ENCODE measurements around the gene USP8. TPM values are rescaled to one million over a fixed set of nuclear protein-coding genes. Genes with fewer than 3 reads are reported as not detected.

USP8 gene
- total and polyA plus RNA-seq, 10 of the 15 experiments (the other 5 are each of a cell fraction or from before 2014, with no cell fraction given), result 25.2 to 51.7 (median 36.1) TPM

DNA sequence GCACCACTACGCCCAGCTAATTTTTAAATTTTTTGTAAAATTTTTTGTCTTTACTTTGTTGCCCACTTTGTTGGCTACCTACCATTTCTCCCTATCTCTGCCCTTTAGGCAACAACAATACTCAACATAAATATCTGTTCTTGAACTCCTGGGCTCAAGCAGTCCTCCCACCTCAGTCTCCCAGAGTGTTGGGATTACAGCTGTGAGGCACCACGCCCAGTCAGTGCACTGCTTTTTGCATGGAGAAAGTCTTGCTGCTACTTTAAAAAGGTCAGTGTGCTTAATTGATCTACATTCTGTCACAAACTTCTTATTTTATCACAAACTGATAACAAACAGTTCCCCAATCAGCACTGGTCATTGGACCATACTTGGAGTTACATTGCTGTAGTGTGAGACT lies 8.0 kb downstream of the USP8 start:
- DNase-seq (ENCODE audit: low read depth, low spot score) (no peak), ATAC-seq (no peak), FAIRE-seq (no peak)
- Histone ChIP-seq H3K9me3 (replicated peaks; ENCODE audit: control insufficient read depth, insufficient read depth, low read length) (no peaks in the 10 kb centered on the region), H3K27ac (ENCODE audit: control insufficient read depth, insufficient read depth) (no peak overlapping the region), H3K27me3 (replicated peaks in 1 of 2; ENCODE audit: control insufficient read depth in 2 of 2, insufficient read depth in 2 of 2, low read length in 1 of 2) (no peaks in the 10 kb centered on the region), H4K20me1 (ENCODE audit: control insufficient read depth, insufficient read depth) (no peaks in the 10 kb centered on the region), H3K36me3 (ENCODE audit: control insufficient read depth in 2 of 2, insufficient read depth in 2 of 2, low read length in 1 of 2) (no peaks in the 10 kb centered on the region), H2AFZ (ENCODE audit: control insufficient read depth, low read depth, low read length) (no peak overlapping the region), H3K4me1 (ENCODE audit: control insufficient read depth, insufficient read depth, low read length) (no peaks in the 10 kb centered on the region), H3K4me3 (no peak overlapping the region), H3K4me2 (ENCODE audit: control insufficient read depth, insufficient read depth) (no peak overlapping the region), H3K9ac (ENCODE audit: control insufficient read depth, insufficient read depth, low read length) (no peak overlapping the region), H3K79me2 (ENCODE audit: control insufficient read depth, insufficient read depth, low read length) (peaks cover 64% of the 10 kb centered on the region)
- POLR2A ChIA-PET, result interaction anchor here (0.6 kb wide), 1 partner anchor 65 kb away, joined by 3 read pairs; no protein-coding TSS in a partner anchor
- intact Hi-C loops (cut with micrococcal nuclease; ENCODE audit: unreplicated experiment), result no loop called here
- BruUV-seq (replicated peaks), result no TSS peak
- in situ Hi-C loops (cut with MboI), result no loop called here
- CTCF ChIA-PET, result no interaction called here
- SMC1A ChIA-PET (ENCODE audit: uncharacterized antibody, unreplicated experiment), result no interaction called here
- RAD21 ChIA-PET (ENCODE audit: unreplicated experiment), result interaction anchor here (1.4 kb wide), 1 partner anchor 81 kb away, joined by 3 read pairs; no protein-coding TSS in a partner anchor
- 54% methylated on average over 2 of the region's 2 CpGs for WGBS (ENCODE audit: insufficient coverage, insufficient replicate concordance, low lambda C conversion rate, missing lambda C conversion rate)
- TF ChIP-seq IKZF2 (IDR thresholded peaks at IDR 0.05) (no peak), MEF2A (IDR thresholded peaks at IDR 0.05; ENCODE audit: insufficient read depth, low read depth, low read length) (no peak), NFIC (IDR thresholded peaks at IDR 0.05; ENCODE audit: low read depth, low read length) (no peak), RCOR1 (conservative IDR thresholded peaks at IDR 0.05; ENCODE audit: low read depth, low read length) (no peak), ESRRA (IDR thresholded peaks at IDR 0.05; ENCODE audit: low read length) (no peak), ZNF217 (IDR thresholded peaks at IDR 0.05) (no peak), TARDBP (IDR thresholded peaks at IDR 0.05; ENCODE audit: borderline replicate concordance) (no peak), SREBF1 (IDR thresholded peaks at IDR 0.05; ENCODE audit: low read length) (no peak), PML (IDR thresholded peaks at IDR 0.05; ENCODE audit: low read length) (no peak), FOXK2 (IDR thresholded peaks at IDR 0.05) (no peak), RFX5 (IDR thresholded peaks at IDR 0.05; ENCODE audit: low read depth, low read length) (no peak), JUND (IDR thresholded peaks at IDR 0.05; ENCODE audit: low read depth, low read length) (no peak)
- TF ChIP-seq, protein P1, sequence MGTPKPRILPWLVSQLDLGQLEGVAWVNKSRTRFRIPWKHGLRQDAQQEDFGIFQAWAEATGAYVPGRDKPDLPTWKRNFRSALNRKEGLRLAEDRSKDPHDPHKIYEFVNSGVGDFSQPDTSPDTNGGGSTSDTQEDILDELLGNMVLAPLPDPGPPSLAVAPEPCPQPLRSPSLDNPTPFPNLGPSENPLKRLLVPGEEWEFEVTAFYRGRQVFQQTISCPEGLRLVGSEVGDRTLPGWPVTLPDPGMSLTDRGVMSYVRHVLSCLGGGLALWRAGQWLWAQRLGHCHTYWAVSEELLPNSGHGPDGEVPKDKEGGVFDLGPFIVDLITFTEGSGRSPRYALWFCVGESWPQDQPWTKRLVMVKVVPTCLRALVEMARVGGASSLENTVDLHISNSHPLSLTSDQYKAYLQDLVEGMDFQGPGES (IDR thresholded peaks at IDR 0.05), result no peak
- TF ChIP-seq, protein P2, sequence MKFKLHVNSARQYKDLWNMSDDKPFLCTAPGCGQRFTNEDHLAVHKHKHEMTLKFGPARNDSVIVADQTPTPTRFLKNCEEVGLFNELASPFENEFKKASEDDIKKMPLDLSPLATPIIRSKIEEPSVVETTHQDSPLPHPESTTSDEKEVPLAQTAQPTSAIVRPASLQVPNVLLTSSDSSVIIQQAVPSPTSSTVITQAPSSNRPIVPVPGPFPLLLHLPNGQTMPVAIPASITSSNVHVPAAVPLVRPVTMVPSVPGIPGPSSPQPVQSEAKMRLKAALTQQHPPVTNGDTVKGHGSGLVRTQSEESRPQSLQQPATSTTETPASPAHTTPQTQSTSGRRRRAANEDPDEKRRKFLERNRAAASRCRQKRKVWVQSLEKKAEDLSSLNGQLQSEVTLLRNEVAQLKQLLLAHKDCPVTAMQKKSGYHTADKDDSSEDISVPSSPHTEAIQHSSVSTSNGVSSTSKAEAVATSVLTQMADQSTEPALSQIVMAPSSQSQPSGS (IDR thresholded peaks at IDR 0.05; ENCODE audit: low read length), result no peak

Data from GM12878 (cell line).